ENCODE measurements around the gene VSTM4.

DNA sequence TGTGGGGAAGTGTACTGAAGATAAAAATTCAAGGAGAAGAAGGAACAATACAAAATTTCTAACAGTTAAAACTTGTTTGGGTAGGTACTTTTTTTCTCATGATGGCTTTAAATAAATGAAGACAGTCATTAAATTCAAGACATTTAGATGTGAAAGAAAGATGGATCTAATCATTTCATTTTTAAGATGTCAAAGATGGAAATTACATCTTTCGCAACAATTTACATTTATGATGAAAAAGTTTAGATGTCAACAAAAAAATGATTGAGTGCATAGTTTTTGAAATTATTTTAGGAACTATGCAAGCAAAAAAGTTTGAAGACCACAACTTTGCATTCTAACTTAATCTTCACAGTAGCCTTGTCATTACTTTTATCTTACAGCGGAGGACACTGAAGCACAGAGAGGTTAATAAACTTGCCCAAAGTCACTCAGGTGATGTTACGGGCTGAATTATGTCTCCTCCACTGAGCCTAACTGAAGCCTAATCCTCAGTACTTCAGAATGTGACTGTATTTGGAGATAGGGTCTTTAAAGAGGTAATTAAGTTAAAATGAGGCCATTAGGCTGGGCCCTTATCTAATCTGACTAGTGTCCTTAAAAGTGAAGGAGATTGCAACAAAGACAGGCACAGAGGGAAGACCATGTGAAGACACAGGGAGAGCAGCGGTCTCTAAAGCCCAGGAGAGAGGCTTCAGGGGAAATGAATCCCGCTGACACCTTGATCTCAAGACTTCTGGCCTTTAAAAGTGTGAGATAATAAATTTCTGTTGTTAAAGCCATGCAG, 48.2 kb downstream of the VSTM4 start:
- no peak for TF ChIP-seq STAT1 (IDR thresholded peaks at IDR 0.05; ENCODE audit: unreplicated experiment)
- TF ChIP-seq, protein P1, sequence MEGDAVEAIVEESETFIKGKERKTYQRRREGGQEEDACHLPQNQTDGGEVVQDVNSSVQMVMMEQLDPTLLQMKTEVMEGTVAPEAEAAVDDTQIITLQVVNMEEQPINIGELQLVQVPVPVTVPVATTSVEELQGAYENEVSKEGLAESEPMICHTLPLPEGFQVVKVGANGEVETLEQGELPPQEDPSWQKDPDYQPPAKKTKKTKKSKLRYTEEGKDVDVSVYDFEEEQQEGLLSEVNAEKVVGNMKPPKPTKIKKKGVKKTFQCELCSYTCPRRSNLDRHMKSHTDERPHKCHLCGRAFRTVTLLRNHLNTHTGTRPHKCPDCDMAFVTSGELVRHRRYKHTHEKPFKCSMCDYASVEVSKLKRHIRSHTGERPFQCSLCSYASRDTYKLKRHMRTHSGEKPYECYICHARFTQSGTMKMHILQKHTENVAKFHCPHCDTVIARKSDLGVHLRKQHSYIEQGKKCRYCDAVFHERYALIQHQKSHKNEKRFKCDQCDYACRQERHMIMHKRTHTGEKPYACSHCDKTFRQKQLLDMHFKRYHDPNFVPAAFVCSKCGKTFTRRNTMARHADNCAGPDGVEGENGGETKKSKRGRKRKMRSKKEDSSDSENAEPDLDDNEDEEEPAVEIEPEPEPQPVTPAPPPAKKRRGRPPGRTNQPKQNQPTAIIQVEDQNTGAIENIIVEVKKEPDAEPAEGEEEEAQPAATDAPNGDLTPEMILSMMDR (conservative IDR thresholded peaks at IDR 0.05; ENCODE audit: low read depth in 2 of 2): no peak
- TF ChIP-seq NANOG (IDR thresholded peaks at IDR 0.05; ENCODE audit: borderline replicate concordance): no peak
- TF ChIP-seq EZH2 (IDR thresholded peaks at IDR 0.05; ENCODE audit: low read depth, unreplicated experiment): no peak
- no peak for TF ChIP-seq POLR2AphosphoS5 (IDR thresholded peaks at IDR 0.05; ENCODE audit: low read depth)
- TF ChIP-seq, protein P2, sequence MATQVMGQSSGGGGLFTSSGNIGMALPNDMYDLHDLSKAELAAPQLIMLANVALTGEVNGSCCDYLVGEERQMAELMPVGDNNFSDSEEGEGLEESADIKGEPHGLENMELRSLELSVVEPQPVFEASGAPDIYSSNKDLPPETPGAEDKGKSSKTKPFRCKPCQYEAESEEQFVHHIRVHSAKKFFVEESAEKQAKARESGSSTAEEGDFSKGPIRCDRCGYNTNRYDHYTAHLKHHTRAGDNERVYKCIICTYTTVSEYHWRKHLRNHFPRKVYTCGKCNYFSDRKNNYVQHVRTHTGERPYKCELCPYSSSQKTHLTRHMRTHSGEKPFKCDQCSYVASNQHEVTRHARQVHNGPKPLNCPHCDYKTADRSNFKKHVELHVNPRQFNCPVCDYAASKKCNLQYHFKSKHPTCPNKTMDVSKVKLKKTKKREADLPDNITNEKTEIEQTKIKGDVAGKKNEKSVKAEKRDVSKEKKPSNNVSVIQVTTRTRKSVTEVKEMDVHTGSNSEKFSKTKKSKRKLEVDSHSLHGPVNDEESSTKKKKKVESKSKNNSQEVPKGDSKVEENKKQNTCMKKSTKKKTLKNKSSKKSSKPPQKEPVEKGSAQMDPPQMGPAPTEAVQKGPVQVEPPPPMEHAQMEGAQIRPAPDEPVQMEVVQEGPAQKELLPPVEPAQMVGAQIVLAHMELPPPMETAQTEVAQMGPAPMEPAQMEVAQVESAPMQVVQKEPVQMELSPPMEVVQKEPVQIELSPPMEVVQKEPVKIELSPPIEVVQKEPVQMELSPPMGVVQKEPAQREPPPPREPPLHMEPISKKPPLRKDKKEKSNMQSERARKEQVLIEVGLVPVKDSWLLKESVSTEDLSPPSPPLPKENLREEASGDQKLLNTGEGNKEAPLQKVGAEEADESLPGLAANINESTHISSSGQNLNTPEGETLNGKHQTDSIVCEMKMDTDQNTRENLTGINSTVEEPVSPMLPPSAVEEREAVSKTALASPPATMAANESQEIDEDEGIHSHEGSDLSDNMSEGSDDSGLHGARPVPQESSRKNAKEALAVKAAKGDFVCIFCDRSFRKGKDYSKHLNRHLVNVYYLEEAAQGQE (IDR thresholded peaks at IDR 0.05; ENCODE audit: unreplicated experiment): no peak
- TF ChIP-seq EZH2phosphoT487 (IDR thresholded peaks at IDR 0.05; ENCODE audit: unreplicated experiment): no peak
- TF ChIP-seq, protein P3, sequence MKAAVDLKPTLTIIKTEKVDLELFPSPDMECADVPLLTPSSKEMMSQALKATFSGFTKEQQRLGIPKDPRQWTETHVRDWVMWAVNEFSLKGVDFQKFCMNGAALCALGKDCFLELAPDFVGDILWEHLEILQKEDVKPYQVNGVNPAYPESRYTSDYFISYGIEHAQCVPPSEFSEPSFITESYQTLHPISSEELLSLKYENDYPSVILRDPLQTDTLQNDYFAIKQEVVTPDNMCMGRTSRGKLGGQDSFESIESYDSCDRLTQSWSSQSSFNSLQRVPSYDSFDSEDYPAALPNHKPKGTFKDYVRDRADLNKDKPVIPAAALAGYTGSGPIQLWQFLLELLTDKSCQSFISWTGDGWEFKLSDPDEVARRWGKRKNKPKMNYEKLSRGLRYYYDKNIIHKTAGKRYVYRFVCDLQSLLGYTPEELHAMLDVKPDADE (IDR thresholded peaks at IDR 0.05): no peak
- TF ChIP-seq CREB1 (CRISPR knock-in tag; IDR thresholded peaks at IDR 0.05; ENCODE audit: low read depth): no peak
- no peak for TF ChIP-seq JUNB (IDR thresholded peaks at IDR 0.05; ENCODE audit: unreplicated experiment)
- TF ChIP-seq ZNF114 (CRISPR knock-in tag; IDR thresholded peaks at IDR 0.05): no peak
- TF ChIP-seq ZNF331 (CRISPR knock-in tag; IDR thresholded peaks at IDR 0.05; ENCODE audit: low read depth): no peak

Data from GM23338 (cell line).